ENCODE measurements around the gene CENPS.
"Not testable (repeated sequence)": the region's sequence is repeated elsewhere in the genome, so short reads cannot be mapped to it uniquely, and the experiment has no call there.

DNA sequence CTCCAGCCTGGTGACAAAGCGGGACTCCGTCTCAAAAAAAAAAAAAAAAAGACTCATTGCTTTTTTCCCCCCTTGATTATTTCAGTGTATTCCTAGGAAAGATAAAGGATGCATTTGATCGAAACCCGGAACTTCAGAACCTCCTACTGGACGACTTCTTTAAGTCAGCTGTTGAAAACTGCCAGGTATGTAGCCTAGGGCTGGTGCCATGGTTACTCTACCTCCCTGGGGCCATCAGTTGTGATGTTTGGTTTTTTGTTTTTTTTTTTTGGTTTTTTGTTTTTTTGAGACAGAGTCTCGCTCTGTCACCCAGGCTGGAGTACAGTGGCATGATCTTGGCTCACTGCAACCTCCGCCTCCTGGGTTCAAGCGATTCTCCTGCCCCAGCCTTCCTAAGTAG lies 11.5 kb upstream of the CENPS start:
- TF ChIP-seq ARNT (IDR thresholded peaks at IDR 0.05); FOXK2 (IDR thresholded peaks at IDR 0.05); SP1 (IDR thresholded peaks at IDR 0.05); LEF1 (IDR thresholded peaks at IDR 0.05; ENCODE audit: borderline replicate concordance); BHLHE40 (IDR thresholded peaks at IDR 0.05; ENCODE audit: borderline replicate concordance); HDGF (IDR thresholded peaks at IDR 0.05; ENCODE audit: borderline replicate concordance); TARDBP (IDR thresholded peaks at IDR 0.05); ELF4 (IDR thresholded peaks at IDR 0.05); FOXM1 (IDR thresholded peaks at IDR 0.05; ENCODE audit: borderline replicate concordance); FOXA1 (IDR thresholded peaks at IDR 0.05); CTBP1 (IDR thresholded peaks at IDR 0.05; ENCODE audit: borderline replicate concordance): not testable (repeated sequence)
